ENCODE data around the gene LIPJ.

DNA sequence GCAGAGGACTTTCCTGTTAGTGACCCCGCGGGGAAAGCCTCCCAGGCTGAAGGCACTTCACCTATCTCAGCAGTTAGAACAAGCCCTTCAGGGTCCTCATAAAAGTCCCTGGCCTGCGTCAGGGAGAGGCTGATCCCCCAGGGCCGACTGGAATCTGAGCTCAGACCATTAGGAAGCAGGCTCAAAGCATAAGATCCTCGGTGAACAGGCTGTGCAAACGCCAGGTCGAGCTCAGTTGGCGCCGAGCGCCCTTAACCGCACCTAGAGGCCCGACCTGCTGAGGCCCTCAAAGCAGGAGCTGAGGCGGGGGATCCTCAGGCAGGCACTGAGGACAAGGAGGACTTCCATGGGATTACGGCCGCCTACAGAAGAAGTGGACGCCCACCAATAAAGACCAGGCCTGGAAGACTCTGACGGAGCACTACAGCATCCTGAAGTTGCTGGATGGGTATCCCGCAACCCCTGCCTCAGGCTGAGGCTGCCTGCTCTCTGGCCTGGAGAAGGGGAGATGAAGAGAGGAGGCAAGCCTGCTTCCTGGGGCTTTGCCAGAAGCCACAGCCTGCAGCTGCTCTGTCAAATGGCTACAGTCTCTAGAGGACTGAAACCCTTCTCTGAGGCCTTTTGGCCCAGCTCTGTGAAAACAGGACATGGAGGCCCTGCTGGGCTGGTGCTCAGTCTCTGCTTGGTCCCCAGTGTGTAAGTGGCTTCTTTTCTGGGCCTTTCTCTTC is 29.9 kb downstream of the LIPJ start:
- TF ChIP-seq CTCF (IDR thresholded peaks at IDR 0.05; ENCODE audit: insufficient read depth, low read length, poor library complexity, severe bottlenecking) (no peak), EZH2phosphoT487 (conservative IDR thresholded peaks at IDR 0.05; ENCODE audit: low read length) (no peak)
